Stimulated activated CD8-positive, alpha-beta memory T cell treated with anti-CD3 and anti-CD28 coated beads, Interleukin-12 subunit alpha, Interleukin-12 subunit beta, amount 100 ng/mL, for 24 hours (primary cell): ENCODE measurements around the gene SMIM14.
"Not testable (repeated sequence)": the region's sequence is repeated elsewhere in the genome, so short reads cannot be mapped to it uniquely, and the experiment has no call there.

ENCODE experiments used
- DNase-seq: peaks from one replicate; pipeline ENCODE4 v3.0.0-alpha.2; 2020; ENCODE audit errors: extremely low read depth

The SMIM14 gene

DNA sequence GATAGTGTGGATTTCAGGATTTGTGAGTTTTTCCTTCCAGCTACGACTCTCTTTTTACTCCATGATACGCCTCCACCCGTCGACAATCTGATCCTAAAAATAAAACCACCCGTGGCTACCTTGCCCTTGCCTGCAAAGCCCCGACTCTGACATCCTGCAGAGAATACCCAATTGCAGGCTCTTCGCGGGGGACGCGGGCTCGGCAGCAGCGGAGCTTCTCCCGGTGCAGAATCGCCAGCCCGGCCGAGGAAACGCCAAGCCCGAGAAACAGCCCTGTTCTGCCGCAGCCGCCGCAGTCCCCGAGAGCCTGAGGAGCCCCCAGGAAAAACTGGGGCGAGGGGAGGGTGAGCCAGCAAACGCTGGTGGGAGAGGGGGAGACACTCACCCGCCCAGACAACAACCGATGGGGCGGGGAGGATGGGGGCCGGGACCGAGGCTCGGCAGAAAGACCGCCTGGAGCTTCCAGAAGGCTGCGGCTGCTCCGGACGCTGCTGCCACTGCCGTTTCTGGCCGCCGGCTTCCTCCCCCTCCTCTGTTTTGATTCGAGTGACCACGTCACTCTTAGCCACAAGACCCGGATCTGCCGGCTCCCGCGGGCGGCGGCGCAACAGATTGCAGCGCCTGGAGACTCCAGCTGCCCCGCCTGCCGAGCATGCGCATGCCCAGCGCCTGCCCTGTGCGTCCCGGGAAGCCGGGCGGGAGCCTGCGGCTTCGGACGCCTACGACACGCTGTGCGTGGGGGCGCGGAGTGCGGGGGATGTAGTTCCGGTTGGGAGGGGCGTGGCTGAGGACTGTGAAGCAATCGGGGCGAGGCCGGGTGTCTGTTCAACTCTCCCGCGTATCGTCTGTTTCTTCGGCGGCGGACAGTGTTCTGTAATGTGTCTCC is at the start of gene SMIM14:
TSS of gene SMIM14 (minus strand) at position 512 of the 886 bp plus-strand sequence. CDS start 33,720 bp downstream, outside the sequence.
- DNase-seq, result peak; percentile 72

DNA sequence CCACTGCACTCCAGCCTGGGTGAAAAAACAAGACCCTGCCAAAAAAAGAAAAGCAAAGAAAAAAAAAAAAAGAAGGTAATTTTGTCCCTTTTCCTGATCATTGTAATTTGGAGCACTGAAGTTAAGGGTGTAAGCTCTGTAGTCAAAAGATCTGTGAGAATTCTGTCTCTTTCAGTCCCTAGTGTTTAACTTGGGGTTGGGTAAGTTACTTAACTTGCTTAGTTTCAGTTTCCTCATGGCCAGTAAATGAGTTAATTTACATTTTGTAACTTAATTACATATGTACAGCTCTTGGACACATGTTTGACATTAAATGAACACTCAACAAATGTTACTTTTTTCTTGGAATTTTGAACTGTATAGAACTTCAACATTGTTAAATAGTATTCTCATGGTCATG is 48.3 kb upstream of the SMIM14 start:
- no peak for DNase-seq

DNA sequence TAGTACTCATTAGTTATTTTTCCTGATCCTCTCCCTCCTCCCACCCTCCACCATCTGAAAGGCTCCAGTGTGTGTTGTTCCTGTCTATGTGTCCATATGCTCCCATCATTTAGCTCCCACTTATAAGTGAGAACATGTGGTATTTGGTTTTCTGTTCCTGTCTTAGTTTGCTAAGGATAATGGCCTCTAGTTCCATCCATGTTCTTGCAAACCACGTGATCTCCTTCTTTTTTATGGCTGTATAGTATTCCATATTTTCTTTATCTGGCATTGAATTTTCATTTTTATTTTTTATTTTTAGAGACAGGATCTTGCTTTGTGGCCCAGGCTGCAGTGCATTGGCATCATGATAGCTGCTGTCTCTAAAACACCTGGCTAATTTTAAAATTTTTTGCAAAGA is 47.3 kb upstream of the SMIM14 start:
- no peak for DNase-seq

DNA sequence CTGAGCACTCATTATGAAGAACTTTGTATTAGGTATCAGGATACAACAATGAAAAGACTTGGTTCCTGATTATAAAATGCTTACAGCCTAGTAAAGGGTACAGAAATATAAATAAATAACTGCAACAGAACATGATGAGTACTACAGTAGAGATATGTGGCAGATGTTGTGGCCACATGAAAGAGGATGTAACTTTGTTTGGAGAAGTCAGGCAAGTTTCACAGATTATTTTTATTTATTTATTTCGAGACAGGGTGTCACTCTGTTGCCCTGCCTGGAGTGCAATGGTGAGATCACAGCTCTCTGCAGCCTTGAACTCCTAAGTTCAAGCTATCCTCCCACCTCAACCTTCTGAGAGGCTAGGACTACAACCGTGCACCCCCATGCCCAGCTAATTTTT is 43.5 kb upstream of the SMIM14 start:
- DNase-seq, result no peak

DNA sequence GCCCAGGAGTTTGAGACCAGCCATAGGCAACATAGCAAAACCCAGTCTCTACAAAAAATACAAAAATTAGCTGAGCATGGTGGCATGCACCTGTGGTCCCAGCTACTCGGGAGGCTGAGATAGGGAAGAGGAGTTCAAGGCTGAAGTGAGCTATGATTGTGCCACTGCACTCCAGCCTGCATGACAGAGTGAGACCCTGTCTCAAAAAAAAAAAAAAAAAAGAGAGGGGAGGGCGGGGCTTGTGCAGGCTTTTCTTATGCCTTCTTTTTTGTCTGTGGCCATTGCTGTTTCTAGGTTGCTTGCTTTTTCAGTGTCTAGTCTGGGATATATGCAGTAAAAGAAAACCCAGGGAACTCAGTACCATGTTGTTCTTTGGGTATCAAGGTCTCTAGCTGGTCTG is 42.3 kb upstream of the SMIM14 start:
- DNase-seq, result not testable (repeated sequence)

DNA sequence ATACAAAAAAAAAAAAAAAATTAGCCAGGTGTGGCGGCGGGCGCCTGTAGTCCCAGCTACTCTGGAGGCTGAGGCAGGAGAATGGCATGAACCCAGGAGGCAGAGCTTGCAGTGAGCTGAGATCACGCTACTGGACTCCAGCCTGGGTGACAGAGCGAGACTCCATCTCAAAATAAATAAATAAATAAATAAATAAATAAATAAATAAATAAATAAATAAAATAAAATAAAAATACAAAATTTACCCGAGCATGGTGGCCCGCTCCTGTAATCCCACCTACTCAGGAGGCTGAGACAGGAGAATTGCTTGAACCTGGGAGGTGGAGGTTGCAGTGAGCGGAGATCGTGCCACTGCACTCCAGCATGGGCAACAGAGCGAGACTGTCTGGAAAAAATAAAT is 37.0 kb upstream of the SMIM14 start:
- DNase-seq, result not testable (repeated sequence)

DNA sequence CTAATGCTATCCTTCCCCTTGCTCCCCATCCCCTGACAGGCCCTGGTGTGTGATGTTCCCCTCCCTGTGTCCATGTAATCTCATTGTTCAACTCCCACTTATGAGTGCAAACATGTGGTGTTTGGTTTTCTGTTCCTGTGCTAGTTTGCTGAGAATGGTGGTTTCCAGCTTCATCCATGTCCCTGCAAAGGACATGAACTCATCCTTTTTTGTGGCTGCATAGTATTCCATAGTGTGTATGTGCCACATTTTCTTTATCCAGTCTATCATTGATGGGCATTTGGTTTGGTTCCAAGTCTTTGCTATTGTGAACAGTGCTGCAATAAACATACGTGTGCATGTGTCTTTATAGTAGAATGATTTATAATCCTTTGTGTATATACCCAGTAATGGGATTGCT is 31.6 kb upstream of the SMIM14 start:
- not testable (repeated sequence) for DNase-seq

DNA sequence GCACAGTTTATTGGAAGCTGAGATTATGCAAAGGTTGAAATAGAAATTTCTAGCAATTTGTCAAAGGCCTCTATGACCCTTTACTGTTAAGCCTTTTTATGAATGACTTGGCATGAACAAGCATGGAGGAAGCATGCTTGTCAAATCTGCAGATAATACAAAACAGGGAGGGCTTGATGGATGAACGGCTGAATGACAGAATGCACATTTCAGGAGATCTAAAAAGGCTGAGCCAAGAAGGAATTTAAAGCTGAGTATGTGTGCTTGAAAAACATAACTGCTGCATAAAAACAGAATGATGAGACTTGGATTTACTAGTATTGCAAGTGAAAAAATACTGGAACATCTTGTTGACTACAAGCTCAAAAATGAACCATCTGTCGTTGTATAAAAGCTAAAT is 30.2 kb upstream of the SMIM14 start:
- DNase-seq, result no peak

DNA sequence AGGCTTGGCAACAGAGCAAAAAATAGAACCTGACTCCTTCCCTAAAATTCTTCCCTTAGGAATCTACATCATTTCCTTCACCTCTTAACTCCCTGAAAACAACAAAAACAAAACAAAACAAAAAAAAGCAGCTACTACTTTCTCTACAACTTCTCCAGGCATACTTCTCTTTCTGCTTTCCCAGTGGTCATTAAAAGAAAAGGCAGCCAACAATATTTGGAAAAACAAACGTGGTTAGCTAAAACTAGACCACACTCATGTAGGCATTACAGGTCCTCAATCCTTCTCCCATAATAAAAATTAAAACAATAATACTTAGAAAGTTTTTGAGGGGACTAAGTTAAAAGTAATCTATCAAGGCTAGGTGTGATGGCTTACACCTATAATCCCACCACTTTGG is 29.0 kb upstream of the SMIM14 start:
- DNase-seq, result no peak

DNA sequence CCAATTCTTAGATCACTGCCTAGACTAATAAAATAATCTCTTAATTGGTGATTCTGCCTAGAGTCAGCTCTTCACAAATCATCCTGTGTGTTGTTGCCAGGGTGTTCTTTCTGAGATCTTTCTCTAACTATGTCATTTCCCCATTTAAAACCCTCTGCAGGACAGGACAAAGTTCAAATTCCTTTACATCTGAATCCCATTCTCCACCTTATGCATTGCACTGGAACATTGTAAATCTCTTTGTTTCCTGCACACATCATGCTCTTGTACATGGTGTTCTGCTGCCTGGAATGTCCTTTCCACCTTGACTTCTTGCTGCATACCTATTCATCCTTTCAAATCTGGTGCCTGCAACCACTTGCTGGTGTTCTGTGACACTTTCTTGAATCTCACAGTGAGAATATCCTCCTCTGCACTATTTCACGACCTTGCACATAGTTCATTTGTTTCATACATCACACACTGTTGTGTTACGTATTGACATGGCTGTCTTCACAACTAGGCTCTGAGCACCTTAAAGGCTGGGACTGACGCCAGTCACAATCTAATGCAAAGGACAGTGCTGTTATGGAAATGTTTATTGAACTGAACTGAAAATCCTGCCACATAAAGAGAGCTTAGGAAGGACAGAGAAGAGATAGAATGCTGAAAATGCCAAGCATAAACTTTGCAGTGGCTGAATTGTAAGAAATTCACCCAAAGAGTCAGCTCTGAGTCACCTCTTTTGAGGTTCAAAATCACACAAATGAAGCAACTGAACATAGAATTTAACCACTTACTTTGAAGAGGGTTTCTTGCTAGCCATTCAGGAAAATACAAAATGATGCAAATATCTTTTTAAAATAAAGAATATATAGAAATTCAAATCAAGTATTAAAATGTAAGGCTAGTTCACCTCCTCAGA is 26.4 kb upstream of the SMIM14 start:
- no peak for DNase-seq

DNA sequence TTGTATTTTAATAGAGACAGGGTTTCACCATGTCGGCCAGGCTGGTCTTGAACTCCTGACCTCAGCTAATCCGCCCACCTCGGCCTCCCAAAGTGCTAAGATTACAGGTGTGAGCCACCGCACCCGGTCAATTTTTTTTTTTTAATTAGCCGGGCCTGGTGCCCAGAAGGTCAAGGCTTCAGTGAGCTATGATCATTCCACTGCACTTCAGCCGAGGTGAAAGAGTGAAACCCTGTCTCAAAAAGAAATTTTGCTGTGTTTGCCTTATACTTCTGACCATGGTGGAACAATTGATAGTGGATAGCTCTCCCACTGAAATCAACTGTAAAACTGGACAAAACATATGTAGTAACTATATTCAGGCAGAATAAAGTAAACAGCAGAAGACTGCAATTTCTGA is 24.0 kb upstream of the SMIM14 start:
- DNase-seq, result no peak

DNA sequence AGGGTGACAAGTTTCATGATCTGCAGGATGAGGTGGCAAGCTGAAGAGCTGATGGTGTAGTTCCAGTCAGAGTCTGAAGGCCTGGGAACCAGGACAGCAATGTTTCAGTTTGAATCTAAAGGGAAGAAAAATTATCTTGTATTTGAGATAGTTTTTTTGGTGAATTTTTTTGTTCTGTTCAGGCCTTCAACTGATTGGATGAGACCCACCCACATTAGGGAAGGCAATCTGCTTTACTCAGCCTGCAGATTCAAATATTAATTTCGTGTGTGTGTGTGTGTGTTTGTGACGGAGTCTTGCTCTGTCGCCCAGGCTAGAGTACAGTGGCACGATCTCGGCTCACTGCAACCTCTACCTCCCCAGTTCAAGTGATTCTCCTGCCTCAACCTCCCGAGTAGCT is 22.1 kb upstream of the SMIM14 start:
- no peak for DNase-seq

DNA sequence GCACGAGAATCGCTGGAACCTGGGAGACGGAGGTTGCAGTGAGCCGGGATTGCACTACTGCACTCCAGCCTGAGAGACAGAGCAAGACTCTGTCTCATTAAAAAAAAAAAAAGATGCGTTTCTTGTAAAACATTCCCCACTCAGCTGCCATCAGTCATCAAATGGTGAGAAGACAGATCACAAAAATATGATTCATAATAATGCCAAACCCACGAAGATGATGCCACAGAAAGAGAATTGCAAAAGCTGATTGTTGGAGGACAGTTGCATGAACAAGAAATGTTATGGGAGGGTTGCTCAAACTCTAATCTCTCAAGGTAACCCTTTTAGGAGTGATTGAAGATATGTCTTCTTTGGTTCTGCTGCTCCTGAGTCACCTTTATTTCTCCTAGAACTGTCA is 21.4 kb upstream of the SMIM14 start:
- no peak for DNase-seq

DNA sequence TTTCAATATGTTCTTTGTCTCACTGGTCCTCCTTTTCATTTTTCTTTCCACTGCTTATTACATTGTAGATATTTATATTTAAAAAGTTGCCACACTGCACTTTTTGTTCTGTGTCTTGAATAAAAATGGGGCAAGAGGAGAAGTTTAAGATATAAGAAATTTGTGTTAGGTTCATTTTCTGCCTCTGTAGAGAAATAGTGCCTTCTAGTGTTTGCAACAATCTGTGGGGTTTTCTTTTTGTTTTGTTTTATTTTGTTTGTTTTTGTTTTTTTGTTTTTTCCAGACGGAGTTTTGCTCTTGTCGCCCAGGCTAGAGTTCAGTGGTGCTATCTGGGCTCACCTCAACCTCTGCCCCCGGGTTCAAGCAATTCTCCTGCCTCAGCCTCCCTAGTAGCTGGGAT is 20.1 kb upstream of the SMIM14 start:
- no peak for DNase-seq

DNA sequence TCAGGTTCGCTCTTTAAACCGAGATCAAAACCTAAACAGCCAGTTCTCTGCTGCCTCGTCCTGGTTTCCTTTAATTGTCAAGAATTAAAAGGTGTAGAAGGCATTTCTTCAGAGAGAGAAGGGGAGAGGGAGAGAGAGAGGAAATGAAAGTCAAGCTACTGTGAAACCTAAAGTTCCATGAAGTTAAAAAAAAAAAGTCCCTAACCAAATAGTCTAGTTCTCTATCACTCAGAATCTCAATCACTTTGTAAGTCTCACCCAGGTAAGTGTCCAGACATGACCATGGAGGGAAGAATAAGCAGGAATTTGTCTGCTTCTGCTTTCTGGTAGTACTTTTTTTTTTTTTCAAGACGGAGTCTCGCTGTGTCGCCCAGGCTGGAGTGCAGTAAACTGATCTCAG is 18.8 kb upstream of the SMIM14 start:
- DNase-seq, result no peak

DNA sequence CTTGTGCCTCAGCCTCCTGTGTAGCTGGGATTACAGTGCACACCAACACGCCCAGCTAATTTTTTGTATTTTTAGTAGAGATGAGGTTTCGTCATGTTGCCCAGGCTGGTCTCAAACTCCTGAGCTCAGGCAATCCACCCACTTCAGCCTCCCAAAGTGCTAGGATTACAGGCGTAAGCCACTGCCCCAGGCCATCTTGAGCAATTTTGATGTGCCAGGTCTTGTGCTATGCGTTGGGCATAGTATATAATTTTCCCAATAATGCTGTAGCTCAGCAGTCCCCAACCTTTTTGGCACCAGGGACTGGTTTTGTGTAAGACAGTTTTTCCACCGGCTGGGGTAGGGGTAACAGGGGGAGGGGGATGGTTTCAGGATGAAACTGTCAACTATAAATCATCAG is 18.0 kb upstream of the SMIM14 start:
- DNase-seq, result not testable (repeated sequence)

DNA sequence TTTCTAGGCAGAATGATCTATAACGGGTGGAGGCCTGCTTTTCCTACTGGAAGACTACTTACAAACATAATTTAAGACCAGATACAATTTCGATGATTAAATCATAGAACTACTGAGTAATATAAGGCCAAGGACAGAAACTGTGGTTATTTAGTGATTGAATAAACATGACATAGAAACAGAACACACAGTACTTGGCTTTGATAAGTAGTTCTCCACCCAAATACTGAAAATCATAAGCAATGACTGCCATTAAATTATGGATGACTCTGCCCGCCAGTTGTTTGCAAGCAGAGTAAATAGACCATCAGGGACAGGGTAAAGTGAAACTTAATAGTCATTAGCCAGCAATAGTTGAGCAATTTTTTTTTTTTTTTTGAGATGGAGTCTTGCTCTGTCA is 17.2 kb upstream of the SMIM14 start:
- no peak for DNase-seq

DNA sequence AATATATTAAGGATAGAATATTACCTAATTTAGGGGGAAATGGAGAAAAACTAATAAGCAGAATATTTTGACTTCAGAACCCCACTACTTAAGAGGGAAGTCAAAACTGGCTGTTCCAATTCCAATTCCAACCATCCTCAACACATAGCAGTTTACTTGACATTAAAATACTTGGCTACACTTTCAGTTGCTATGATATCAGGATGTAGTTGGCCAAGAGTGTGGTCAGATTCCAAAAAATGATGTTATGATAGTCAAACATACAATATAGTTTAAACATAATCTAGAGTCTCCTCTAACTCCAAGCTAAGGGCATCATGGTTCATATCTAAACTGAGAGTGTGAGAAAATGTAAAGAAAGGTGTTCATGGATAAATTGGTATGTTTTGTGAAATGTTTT is 16.5 kb upstream of the SMIM14 start:
- no peak for DNase-seq

DNA sequence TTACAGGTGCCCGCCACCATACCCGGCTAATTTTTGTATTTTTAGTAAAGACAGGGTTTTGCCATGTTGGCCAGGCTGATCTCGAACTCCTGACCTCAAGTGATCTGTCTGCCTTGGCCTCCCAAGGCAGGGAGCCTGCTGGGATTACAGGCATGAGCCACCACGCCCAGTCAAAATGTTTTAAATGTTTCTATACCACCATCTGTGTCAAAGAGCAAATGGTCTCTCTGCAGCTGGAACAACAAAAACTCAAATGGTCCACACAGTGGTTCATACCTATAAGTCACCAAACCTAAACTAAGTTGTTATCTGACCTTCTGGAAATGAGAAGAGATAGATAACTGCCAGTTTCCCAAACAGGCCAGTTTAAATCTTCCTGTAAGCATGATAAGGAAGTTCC is 12.9 kb upstream of the SMIM14 start:
- DNase-seq, result not testable (repeated sequence)

DNA sequence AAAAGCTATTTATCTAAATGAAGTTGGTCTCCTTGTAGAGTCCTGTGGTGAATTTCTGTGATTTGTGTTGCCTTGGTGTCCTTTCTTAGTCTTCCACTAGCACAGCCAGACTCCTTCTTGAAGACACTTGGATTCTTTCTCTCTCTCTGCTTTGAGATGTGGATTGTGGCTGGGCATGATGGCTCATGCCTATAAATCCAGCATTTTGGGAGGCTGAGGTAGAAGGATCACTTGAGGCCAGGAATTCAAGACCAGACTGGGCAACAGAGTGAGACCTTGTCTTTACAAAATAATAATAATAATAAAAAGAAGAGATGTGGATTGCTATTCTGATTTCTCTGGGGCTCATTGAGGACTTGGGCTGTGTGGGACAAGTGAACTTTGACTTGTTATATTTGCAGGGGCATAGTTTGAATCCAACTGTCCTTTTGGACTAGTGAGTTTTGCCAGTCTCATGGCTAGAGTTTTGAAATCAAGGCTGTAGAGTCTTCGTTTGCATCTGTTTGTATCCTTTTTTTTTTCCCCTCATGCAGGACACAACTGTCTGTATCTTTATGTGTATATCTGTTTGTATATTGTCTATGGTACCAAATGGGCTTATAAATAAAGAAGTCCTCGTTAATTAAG is 11.1 kb upstream of the SMIM14 start:
- DNase-seq, result no peak

DNA sequence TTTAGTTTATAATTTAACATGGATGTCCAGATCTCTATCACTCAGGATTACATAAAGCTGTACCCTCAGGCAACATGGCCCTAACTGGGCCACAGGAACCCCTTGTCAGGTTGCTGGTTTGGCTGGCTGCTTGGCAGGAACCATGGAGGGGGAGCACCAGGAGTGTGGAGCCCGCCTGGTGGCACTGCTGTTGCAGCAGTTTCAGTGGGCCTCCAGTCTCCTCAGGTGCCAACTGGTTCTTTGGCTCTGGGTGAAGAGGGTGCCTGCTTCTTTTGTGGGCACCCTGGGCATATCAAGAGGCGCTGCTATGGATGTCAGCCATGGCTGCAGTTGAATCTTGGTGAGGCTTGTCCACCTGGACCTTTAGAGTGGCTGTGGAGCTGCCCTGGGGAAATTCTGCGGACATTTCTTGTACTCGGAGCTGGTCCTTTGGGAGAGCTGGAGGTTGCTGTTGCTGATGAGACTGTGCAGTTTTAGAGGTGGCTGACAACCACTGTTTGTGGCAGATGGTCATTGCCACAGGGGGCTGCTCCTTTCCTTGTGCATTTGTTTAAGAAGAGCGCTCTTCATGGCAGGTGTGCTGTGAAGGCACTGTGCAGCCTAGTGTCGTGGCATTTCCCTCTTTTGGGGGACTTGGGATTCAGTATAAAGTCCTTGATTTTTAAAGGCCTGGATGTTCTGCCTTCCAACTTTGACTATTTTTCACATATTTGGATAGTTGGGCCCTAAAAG is 10.3 kb upstream of the SMIM14 start:
- DNase-seq, result no peak

DNA sequence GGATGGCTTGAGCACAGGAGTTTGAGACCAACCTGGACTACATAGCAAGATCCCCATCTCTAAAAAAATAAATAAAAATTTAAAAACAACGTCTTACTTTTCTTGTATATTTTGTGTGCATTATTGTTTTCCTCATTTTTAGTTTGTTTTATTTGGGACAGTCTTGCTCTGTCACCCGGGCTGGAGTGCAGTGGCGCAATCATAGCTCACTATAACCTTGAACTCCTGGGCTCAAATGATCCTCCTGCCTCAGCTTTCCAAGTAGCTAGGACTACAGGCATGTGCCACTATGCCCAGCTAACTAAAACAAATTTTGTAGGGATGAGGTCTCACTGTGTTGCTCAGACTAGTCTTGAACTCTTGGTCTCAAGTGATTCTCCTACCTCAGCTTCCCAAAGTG is 9.5 kb upstream of the SMIM14 start:
- no peak for DNase-seq
